Panc1 (cell line): Measurements from ENCODE around the gene SYNRG. TPM values are rescaled to one million over a fixed set of nuclear protein-coding genes. Genes with fewer than 3 reads are reported as not detected.

Experiments used
- ATAC-seq: fragments of 200-7000 bp; cut with Tn5 transposase; 2 replicates; pipeline ENCODE4 v1.9.1; 2020; ENCODE audit warnings: mild to moderate bottlenecking, moderate library complexity
- BruUV-seq: library from RNA; stranded (reverse); fragments of 400-500 nt; replicated peaks from 2 replicates; lab custom pipeline; 2021; lab: Mats Ljungman, UMichigan
- CTCF ChIA-PET: fragments of 300-600 bp; sonication (Branson Sonifier 250); formaldehyde crosslinking; loops from one replicate; lab custom pipeline; 2022; ENCODE audit warnings: antibody characterized with exemption; lab: Charles Lee
- POLR2A ChIA-PET: fragments of 300-600 bp; sonication (Branson Sonifier 250); formaldehyde crosslinking; loops from one replicate; lab custom pipeline; 2022; ENCODE audit warnings: antibody characterized with exemption; lab: Charles Lee
- DNase-seq: peaks from one replicate; pipeline ENCODE4 v3.0.0-alpha.2; 2010; ENCODE audit warnings: low read depth, low spot score
- H3K27ac ChIP-seq: 2 replicates; pipeline ENCODE4 v1.5.1; 2011; ENCODE audit warnings: mild to moderate bottlenecking, low read length, inconsistent platforms
- H3K27me3 ChIP-seq: fragments of 200-500 bp; sonication (Bioruptor generic); 2 replicates; pipeline ENCODE4 v1.6.0; 2014; ENCODE audit warnings: low read length, inconsistent platforms; ENCODE audit not compliant: control insufficient read depth, insufficient read depth
- H3K36me3 ChIP-seq: fragments of 200-500 bp; sonication (Bioruptor generic); 2 replicates; pipeline ENCODE4 v1.5.1; 2014; ENCODE audit warnings: inconsistent platforms, mild to moderate bottlenecking, low read length, moderate library complexity; ENCODE audit not compliant: control insufficient read depth, insufficient read depth
- H3K4me1 ChIP-seq: 2 replicates; pipeline ENCODE4 v1.5.1; 2011; ENCODE audit warnings: inconsistent platforms, mild to moderate bottlenecking, low read length, moderate library complexity; ENCODE audit not compliant: control insufficient read depth, insufficient read depth
- H3K4me3 ChIP-seq, 2 experiments: 2 replicates each; pipeline ENCODE4 v1.5.1; 2011 to 2012; ENCODE audit warnings: low read depth in 2 of 2, low read length in 2 of 2, mild to moderate bottlenecking in 2 of 2, inconsistent platforms in 1 of 2, moderate library complexity in 1 of 2
- H3K9me3 ChIP-seq: fragments of 200-500 bp; sonication (Bioruptor generic); 2 replicates; pipeline ENCODE4 v1.5.1; 2014; ENCODE audit warnings: low read depth, mild to moderate bottlenecking, inconsistent platforms, low read length, moderate library complexity; ENCODE audit not compliant: control insufficient read depth, insufficient read depth
- POLR2AphosphoS5 ChIP-seq: IDR thresholded peaks from 2 replicates; pipeline ENCODE4 v1.6.1; 2012; ENCODE audit warnings: mild to moderate bottlenecking, low read depth, low read length, moderate library complexity
- SIN3A ChIP-seq: IDR thresholded peaks from 2 replicates; pipeline ENCODE4 v1.6.1; 2012; ENCODE audit warnings: low read depth, mild to moderate bottlenecking, low read length, moderate library complexity, borderline replicate concordance; ENCODE audit not compliant: insufficient read depth
- TCF7L2 ChIP-seq: IDR thresholded peaks from 2 replicates; pipeline ENCODE4 v1.6.1; 2011; ENCODE audit warnings: mild to moderate bottlenecking, low read depth, low read length, inconsistent platforms
- in situ Hi-C: cut with HindIII; loops from 2 replicates; pipeline ENCODE4 v1.10.0; 2016; ENCODE audit warnings: low sequenced_read_pairs, low pct_unique_long_range_greater_than_20kb
- intact Hi-C: fragments of 100-400 bp; cut with micrococcal nuclease; formaldehyde crosslinking; loops from one replicate; pipeline ENCODE4 v1.10.0; 2022; ENCODE audit not compliant: unreplicated experiment
- total RNA-seq: library from RNA; stranded (reverse); gene quantifications from one replicate; pipeline ENCODE4 v1.2.1, GENCODE V29; 2021; ENCODE audit not compliant: unreplicated experiment
- TF ChIP-seq, protein P1 (sequence below), 2 experiments: IDR thresholded peaks; 2 replicates each; pipeline ENCODE4 v1.6.1; 2011 to 2012; ENCODE audit warnings: low read depth in 2 of 2, control low read depth in 1 of 2, low read length in 1 of 2, mild to moderate bottlenecking in 1 of 2, moderate library complexity in 1 of 2; ENCODE audit not compliant: insufficient read depth in 1 of 2
- TF ChIP-seq, protein P2 (sequence below): fragments of 450-650 bp; IDR thresholded peaks from 2 replicates; pipeline ENCODE4 v1.5.1; 2017; ENCODE audit warnings: mild to moderate bottlenecking

The SYNRG gene
- total RNA-seq, 1 experiment from 2014 or later = 30.8 TPM

DNA sequence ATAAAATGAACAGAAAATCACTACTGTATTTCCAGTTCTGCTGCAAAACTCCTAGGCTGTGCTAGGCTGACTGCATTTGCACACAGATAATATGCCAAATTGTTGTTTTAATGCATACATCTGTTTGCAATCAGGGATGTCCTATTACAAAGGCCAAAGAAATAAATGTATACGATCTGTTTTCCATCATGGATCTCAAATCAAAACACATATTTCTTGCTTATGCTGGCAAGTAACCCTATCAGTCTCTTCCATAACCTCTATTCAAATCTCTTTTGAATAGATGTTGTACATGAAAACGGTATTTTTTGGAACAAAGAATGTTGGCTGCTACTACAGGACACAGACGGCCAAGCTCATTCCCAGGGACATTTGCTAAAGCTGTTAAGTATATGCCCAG, 62.9 kb downstream of the SYNRG start:
- intact Hi-C loops (no loop called here), in situ Hi-C loops (no loop called here)
- Histone ChIP-seq H3K4me3 (no peak overlapping the region), H3K27me3 (no peaks in the 10 kb centered on the region), H3K36me3 (no peaks in the 10 kb centered on the region; the same call in 1 of the 2 replicates), H3K27ac (no peak overlapping the region), H3K9me3 (no peaks in the 10 kb centered on the region), H3K4me1 (no peaks in the 10 kb centered on the region)
- ATAC-seq = no peak
- BruUV-seq = no TSS peak
- ChIA-PET POLR2A (interaction anchor here (0.6 kb wide), 1 partner anchor 63 kb away, joined by 3 read pairs; no protein-coding TSS in a partner anchor), CTCF (no interaction called here)
- TF ChIP-seq, protein P1, sequence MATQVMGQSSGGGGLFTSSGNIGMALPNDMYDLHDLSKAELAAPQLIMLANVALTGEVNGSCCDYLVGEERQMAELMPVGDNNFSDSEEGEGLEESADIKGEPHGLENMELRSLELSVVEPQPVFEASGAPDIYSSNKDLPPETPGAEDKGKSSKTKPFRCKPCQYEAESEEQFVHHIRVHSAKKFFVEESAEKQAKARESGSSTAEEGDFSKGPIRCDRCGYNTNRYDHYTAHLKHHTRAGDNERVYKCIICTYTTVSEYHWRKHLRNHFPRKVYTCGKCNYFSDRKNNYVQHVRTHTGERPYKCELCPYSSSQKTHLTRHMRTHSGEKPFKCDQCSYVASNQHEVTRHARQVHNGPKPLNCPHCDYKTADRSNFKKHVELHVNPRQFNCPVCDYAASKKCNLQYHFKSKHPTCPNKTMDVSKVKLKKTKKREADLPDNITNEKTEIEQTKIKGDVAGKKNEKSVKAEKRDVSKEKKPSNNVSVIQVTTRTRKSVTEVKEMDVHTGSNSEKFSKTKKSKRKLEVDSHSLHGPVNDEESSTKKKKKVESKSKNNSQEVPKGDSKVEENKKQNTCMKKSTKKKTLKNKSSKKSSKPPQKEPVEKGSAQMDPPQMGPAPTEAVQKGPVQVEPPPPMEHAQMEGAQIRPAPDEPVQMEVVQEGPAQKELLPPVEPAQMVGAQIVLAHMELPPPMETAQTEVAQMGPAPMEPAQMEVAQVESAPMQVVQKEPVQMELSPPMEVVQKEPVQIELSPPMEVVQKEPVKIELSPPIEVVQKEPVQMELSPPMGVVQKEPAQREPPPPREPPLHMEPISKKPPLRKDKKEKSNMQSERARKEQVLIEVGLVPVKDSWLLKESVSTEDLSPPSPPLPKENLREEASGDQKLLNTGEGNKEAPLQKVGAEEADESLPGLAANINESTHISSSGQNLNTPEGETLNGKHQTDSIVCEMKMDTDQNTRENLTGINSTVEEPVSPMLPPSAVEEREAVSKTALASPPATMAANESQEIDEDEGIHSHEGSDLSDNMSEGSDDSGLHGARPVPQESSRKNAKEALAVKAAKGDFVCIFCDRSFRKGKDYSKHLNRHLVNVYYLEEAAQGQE (IDR thresholded peaks at IDR 0.05; ENCODE audit: insufficient read depth in 1 of 2, low read depth in 2 of 2, low read length in 1 of 2) = no peak
- TF ChIP-seq POLR2AphosphoS5 (no peak), TCF7L2 (no peak), SIN3A (no peak)
- TF ChIP-seq, protein P2, sequence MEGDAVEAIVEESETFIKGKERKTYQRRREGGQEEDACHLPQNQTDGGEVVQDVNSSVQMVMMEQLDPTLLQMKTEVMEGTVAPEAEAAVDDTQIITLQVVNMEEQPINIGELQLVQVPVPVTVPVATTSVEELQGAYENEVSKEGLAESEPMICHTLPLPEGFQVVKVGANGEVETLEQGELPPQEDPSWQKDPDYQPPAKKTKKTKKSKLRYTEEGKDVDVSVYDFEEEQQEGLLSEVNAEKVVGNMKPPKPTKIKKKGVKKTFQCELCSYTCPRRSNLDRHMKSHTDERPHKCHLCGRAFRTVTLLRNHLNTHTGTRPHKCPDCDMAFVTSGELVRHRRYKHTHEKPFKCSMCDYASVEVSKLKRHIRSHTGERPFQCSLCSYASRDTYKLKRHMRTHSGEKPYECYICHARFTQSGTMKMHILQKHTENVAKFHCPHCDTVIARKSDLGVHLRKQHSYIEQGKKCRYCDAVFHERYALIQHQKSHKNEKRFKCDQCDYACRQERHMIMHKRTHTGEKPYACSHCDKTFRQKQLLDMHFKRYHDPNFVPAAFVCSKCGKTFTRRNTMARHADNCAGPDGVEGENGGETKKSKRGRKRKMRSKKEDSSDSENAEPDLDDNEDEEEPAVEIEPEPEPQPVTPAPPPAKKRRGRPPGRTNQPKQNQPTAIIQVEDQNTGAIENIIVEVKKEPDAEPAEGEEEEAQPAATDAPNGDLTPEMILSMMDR = no peak
- DNase-seq = no peak

DNA sequence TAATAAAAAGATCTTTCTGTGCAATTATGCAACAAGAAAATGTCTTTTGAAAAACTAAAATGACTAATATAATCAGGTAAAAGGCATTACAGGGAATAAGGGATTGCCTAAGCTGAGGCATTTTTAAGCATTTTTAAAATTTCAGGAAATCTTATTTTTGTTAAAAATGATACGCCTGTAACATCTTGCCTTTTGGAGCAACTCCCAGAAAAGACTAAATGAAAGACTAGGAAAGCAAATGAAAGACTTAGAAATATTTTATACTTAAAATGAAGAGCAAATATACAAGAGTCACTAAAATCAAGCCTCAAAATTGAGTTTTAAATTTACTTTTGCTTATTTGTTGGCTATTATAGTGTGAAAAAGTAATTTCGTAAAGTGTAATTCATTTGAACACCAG, 63.7 kb downstream of the SYNRG start:
- Histone ChIP-seq H3K9me3 (no peaks in the 10 kb centered on the region), H3K4me3 (no peak overlapping the region), H3K4me1 (no peaks in the 10 kb centered on the region), H3K36me3 (no peaks in the 10 kb centered on the region; the same call in 1 of the 2 replicates), H3K27me3 (no peaks in the 10 kb centered on the region), H3K27ac (no peak overlapping the region)
- no TSS peak for BruUV-seq
- ChIA-PET CTCF (no interaction called here), POLR2A (no interaction called here)
- intact Hi-C loops = no loop called here
- ATAC-seq (no peak), DNase-seq (no peak)
- no peak for TF ChIP-seq SIN3A
- TF ChIP-seq TCF7L2 = no peak
- TF ChIP-seq, protein P2 = no peak
- TF ChIP-seq, protein P1 (IDR thresholded peaks at IDR 0.05; ENCODE audit: insufficient read depth in 1 of 2, low read depth in 2 of 2, low read length in 1 of 2) = no peak
- no peak for TF ChIP-seq POLR2AphosphoS5
- in situ Hi-C loops = no loop called here
